Measurements from ENCODE around the gene AIMP2.
"Not testable (repeated sequence)": the region's sequence is repeated elsewhere in the genome, so short reads cannot be mapped to it uniquely, and the experiment has no call there.

DNA sequence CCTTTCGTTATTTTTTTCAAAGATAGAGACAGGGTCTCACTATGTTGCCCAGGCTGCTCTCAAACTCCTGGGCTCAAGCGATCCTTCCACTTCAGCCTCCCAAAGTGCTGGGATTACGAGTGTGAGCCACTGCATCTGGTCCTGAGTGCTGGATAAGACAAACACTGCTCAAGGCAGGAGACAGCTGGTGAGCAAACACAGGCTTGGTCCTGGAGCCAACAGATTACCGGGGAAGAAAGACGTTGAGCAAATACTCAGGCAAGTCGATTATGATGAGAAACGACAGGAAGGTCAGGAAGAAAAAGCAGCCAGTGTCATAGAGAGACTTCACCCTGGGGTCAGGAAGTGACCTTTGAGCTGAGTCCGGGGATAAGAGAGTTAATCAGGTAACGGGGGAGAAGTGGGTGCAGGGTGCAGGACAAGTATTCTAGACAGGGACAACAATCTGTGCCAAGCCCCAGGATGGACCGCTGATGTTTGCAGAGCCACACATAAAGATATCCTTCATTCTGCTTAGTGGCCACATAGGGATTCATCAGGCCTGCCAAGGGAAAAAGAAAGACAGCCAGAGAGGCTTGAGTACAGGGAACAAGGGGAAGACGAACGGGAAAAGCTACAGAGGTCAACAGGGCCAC lies 29.3 kb upstream of the AIMP2 start:
- TF ChIP-seq, protein P1, sequence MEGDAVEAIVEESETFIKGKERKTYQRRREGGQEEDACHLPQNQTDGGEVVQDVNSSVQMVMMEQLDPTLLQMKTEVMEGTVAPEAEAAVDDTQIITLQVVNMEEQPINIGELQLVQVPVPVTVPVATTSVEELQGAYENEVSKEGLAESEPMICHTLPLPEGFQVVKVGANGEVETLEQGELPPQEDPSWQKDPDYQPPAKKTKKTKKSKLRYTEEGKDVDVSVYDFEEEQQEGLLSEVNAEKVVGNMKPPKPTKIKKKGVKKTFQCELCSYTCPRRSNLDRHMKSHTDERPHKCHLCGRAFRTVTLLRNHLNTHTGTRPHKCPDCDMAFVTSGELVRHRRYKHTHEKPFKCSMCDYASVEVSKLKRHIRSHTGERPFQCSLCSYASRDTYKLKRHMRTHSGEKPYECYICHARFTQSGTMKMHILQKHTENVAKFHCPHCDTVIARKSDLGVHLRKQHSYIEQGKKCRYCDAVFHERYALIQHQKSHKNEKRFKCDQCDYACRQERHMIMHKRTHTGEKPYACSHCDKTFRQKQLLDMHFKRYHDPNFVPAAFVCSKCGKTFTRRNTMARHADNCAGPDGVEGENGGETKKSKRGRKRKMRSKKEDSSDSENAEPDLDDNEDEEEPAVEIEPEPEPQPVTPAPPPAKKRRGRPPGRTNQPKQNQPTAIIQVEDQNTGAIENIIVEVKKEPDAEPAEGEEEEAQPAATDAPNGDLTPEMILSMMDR (IDR thresholded peaks at IDR 0.05) = not testable (repeated sequence)
- TF ChIP-seq POLR2A (IDR thresholded peaks at IDR 0.05) = not testable (repeated sequence)

All from esophagus squamous epithelium (tissue), 4 donors.